ENCODE measurements around the gene NFIB. TPM values are rescaled to one million over a fixed set of nuclear protein-coding genes. Genes with fewer than 3 reads are reported as not detected.

Gene NFIB
- total and polyA plus RNA-seq, 2 experiments from 2014 or later = 5.7 to 13.9 TPM

GRCh38 chr9:14146201-14146874 is 167.6 kb downstream of the NFIB start:
- H3K9me3 ChIP-seq (ENCODE audit: low read depth) = no peaks in the 10 kb centered on the region
- H3K4me1 ChIP-seq (ENCODE audit: low read depth) = no peaks in the 10 kb centered on the region
- no peak overlapping the region for H3K4me3 ChIP-seq
- H3K27me3 ChIP-seq = no peaks in the 10 kb centered on the region
- no peak for DNase-seq (ENCODE audit: low read depth in 1 of 2, low spot score in 1 of 2)
- TF ChIP-seq CTCF (IDR thresholded peaks at IDR 0.05; ENCODE audit: low read depth, low read length) = no peak
- no peak overlapping the region for H3K27ac ChIP-seq
- no peaks in the 10 kb centered on the region for H3K36me3 ChIP-seq

GRCh38 chr9:14144215-14144614 is 169.7 kb downstream of the NFIB start:
- no peak for TF ChIP-seq CTCF (IDR thresholded peaks at IDR 0.05; ENCODE audit: low read depth, low read length)
- Histone ChIP-seq H3K36me3 (no peaks in the 10 kb centered on the region), H3K27me3 (no peaks in the 10 kb centered on the region), H3K27ac (no peak overlapping the region), H3K9me3 (ENCODE audit: low read depth) (no peaks in the 10 kb centered on the region), H3K4me3 (no peak overlapping the region), H3K4me1 (ENCODE audit: low read depth) (no peaks in the 10 kb centered on the region)
- no peak for DNase-seq (ENCODE audit: low read depth in 1 of 2, low spot score in 1 of 2)

DNA sequence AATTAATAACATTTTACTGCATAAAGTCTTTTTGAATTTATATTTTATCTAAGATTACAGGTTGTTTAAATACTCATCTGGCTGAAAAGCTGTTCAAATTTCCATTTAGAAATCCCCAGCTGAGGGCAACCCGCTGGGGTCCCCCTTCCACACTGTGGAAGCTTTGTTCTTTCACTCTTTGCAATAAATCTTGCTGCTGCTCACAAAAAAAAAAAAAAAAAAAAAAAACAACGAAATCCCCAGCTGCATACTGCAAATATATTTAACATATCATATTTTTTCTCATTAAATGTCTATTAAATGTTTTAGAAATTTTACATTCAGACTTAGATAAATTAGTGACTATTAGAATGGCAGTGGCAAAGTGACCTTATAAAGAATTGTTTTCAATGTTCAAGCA is 172.2 kb downstream of the NFIB start:
- no peaks in the 10 kb centered on the region for H3K36me3 ChIP-seq
- no peaks in the 10 kb centered on the region for H3K4me1 ChIP-seq (ENCODE audit: low read depth)
- H3K9me3 ChIP-seq (ENCODE audit: low read depth) = no peaks in the 10 kb centered on the region
- H3K27ac ChIP-seq = no peak overlapping the region
- DNase-seq (ENCODE audit: low read depth in 1 of 2, low spot score in 1 of 2) = no peak
- H3K4me3 ChIP-seq = no peak overlapping the region
- H3K27me3 ChIP-seq = no peaks in the 10 kb centered on the region
- no peak for TF ChIP-seq CTCF (IDR thresholded peaks at IDR 0.05; ENCODE audit: low read depth, low read length)

DNA sequence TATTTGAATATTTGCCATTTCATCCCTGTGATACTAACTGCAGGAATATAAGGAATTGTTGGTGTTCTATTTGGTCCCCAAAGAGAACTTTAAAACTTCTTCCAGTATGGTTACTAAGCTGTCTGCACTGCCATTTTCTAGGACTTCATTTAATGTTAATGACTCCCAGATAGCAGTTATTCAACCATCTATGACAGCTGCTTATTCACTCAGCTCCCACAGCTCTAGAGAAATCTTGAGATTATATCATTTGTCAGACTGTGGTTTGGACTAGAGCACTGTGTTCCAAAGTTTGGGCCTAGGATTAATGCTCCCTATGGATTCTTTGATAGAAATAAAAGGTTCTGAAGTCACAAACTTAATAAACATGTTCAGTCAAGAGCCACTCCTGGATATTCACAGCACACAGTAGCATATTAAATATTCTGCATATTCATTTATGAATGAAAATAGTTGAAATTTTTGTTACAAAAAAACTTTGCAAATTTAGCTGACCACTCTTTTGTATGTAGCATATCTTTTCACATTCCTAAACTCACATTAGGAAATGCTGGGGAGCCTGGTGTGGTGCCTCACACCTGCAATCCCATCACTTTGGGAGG is 173.7 kb downstream of the NFIB start:
- TF ChIP-seq CTCF (IDR thresholded peaks at IDR 0.05; ENCODE audit: low read depth, low read length) = no peak
- Histone ChIP-seq H3K9me3 (ENCODE audit: low read depth) (no peaks in the 10 kb centered on the region), H3K4me3 (no peak overlapping the region), H3K27me3 (no peaks in the 10 kb centered on the region), H3K36me3 (no peaks in the 10 kb centered on the region), H3K27ac (no peak overlapping the region), H3K4me1 (ENCODE audit: low read depth) (no peaks in the 10 kb centered on the region)
- no peak for DNase-seq (ENCODE audit: low read depth in 1 of 2, low spot score in 1 of 2)

DNA sequence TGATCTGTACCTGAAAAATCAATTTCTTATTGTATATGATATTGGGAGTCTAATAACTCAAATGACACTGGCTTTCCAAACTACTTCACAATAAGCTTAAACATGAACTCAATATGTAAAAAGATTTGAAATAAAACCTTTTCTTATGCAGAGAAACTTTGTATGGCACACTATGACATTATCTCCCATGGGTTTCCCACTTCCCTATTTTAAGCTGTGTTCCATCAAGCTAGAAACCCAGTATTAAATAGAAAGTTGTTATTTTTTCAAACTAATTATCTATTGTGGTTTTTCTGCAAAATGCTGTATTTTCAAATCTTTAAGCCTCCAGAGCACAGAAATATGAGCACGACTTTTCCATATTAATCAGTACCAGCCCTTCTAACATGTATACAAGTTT is 174.7 kb downstream of the NFIB start:
- Histone ChIP-seq H3K9me3 (ENCODE audit: low read depth) (no peaks in the 10 kb centered on the region), H3K4me1 (ENCODE audit: low read depth) (no peaks in the 10 kb centered on the region), H3K27me3 (no peaks in the 10 kb centered on the region), H3K4me3 (no peak overlapping the region), H3K27ac (no peak overlapping the region), H3K36me3 (no peaks in the 10 kb centered on the region)
- no peak for DNase-seq (ENCODE audit: low read depth in 1 of 2, low spot score in 1 of 2)
- no peak for TF ChIP-seq CTCF (IDR thresholded peaks at IDR 0.05; ENCODE audit: low read depth, low read length)

All from cardiac muscle cell (in vitro differentiated cells and primary cell).